Lower leg skin (tissue), 3 donors: Measurements from ENCODE around the gene EYS.

Experiments used
- CTCF ChIP-seq, 3 donors: fragments of 450-650 bp; IDR thresholded peaks; one replicate each; pipeline ENCODE4 v1.5.1; 2016; ENCODE audit warnings: antibody characterized with exemption in 3 of 3, mild to moderate bottlenecking in 3 of 3, moderate library complexity in 2 of 3
- POLR2A ChIP-seq, 2 donors: fragments of 450-650 bp; IDR thresholded peaks; one replicate each; pipeline ENCODE4 v1.6.1; 2016 to 2017; ENCODE audit warnings: antibody characterized with exemption in 2 of 2, mild to moderate bottlenecking in 1 of 2, moderate library complexity in 1 of 2

GRCh38 chr6:65295812-65296211, 411.2 kb downstream of the EYS start:
- no peak for TF ChIP-seq CTCF (IDR thresholded peaks at IDR 0.05)
- no peak for TF ChIP-seq POLR2A (IDR thresholded peaks at IDR 0.05)
